OCI-LY3 (cell line): ENCODE measurements around the gene PLEK2.

Source experiments
- H2AFZ ChIP-seq: fragments of 200-600, 300-600 bp; shearing (Covaris generic); 2 replicates; pipeline ENCODE4 v1.6.0; 2014; ENCODE audit warnings: antibody characterized with exemption, low read depth, low read length
- H3K27ac ChIP-seq: fragments of 200-600, 300-600 bp; sonication (generic); 2 replicates; pipeline ENCODE4 v1.5.1; 2014; ENCODE audit warnings: mild to moderate bottlenecking, low read length, moderate library complexity, mixed read lengths
- H3K27me3 ChIP-seq: fragments of 200-600, 300-600 bp; sonication (generic); 2 replicates; pipeline ENCODE4 v1.6.1; 2014; ENCODE audit warnings: low read depth, low read length, mixed read lengths
- H3K36me3 ChIP-seq: fragments of 200-600, 300-600 bp; sonication (generic); replicated peaks from 2 replicates; pipeline ENCODE3; 2014; ENCODE audit warnings: low read depth, low read length, mixed read lengths
- H3K4me1 ChIP-seq: fragments of 300-600, 200-600 bp; sonication (generic); 2 replicates; pipeline ENCODE4 v1.6.1; 2014; ENCODE audit warnings: low read length, mixed read lengths
- H3K4me2 ChIP-seq: fragments of 200-600, 300-600 bp; sonication (generic); 2 replicates; pipeline ENCODE4 v1.6.1; 2014; ENCODE audit warnings: low read length, mixed read lengths
- H3K4me3 ChIP-seq: fragments of 300-600, 200-600 bp; sonication (generic); 2 replicates; pipeline ENCODE4 v1.5.1; 2014; ENCODE audit warnings: antibody characterized with exemption, mild to moderate bottlenecking, low read length, moderate library complexity
- H3K79me2 ChIP-seq: fragments of 300-600, 200-600 bp; shearing (Covaris generic); 2 replicates; pipeline ENCODE4 v1.6.1; 2014; ENCODE audit warnings: mild to moderate bottlenecking, low read length, mixed read lengths
- H3K9ac ChIP-seq: fragments of 300-600, 200-600 bp; shearing (Covaris generic); 2 replicates; pipeline ENCODE4 v1.6.0; 2014; ENCODE audit warnings: mild to moderate bottlenecking, low read length, moderate library complexity
- H3K9me3 ChIP-seq: fragments of 200-600, 300-600 bp; shearing (Covaris generic); 2 replicates; pipeline ENCODE4 v1.6.1; 2014; ENCODE audit warnings: low read length, mixed read lengths; ENCODE audit not compliant: insufficient read depth
- H4K20me1 ChIP-seq: fragments of 200-600, 300-600 bp; sonication (generic); 2 replicates; pipeline ENCODE4 v1.6.1; 2016; ENCODE audit warnings: low read length, mixed read lengths; ENCODE audit not compliant: insufficient read depth
- CTCF ChIP-seq: fragments of 200-600, 300-600 bp; sonication (generic); IDR thresholded peaks from 2 replicates; pipeline ENCODE4 v1.5.1; 2014; ENCODE audit warnings: antibody characterized with exemption, low read length, low read depth
- EZH2phosphoT487 ChIP-seq: fragments of 200-600 bp; shearing (Covaris generic); IDR thresholded peaks from 2 replicates; pipeline ENCODE4 v1.6.1; 2018; ENCODE audit warnings: antibody characterized with exemption, mixed run types, low read depth

The PLEK2 gene

GRCh38 chr14:67411820-67412421 lies at the start of gene PLEK2:
Gene PLEK2 (minus strand): TSS chr14:67412165. CDS start chr14:67412059, 106 bp downstream.
- TF ChIP-seq CTCF, result no peak
- TF ChIP-seq EZH2phosphoT487, result no peak
- no peak within 1 kb of the TSS for H3K9ac ChIP-seq
- peaks cover 7% of the 10 kb centered on the region for H3K27me3 ChIP-seq
- peaks cover 13% of the 10 kb centered on the region for H3K4me1 ChIP-seq
- no peak within 1 kb of the TSS for H3K27ac ChIP-seq
- H3K4me3 ChIP-seq, result no peak within 1 kb of the TSS
- H2AFZ ChIP-seq, result no peak within 1 kb of the TSS
- H3K4me2 ChIP-seq, result no peak within 1 kb of the TSS
- no peaks in the 10 kb centered on the region for H3K36me3 ChIP-seq
- H4K20me1 ChIP-seq, result no peaks in the 10 kb centered on the region
- H3K79me2 ChIP-seq, result no peaks in the 10 kb centered on the region
- no peaks in the 10 kb centered on the region for H3K9me3 ChIP-seq

- H3K36me3 ChIP-seq, result no peaks in the 10 kb centered on the region
- no peaks in the 10 kb centered on the region for H3K9me3 ChIP-seq
- no peaks in the 10 kb centered on the region for H4K20me1 ChIP-seq
- TF ChIP-seq CTCF, result no peak
- no peak for TF ChIP-seq EZH2phosphoT487
- H3K4me2 ChIP-seq, result no peak overlapping the region
- H3K27me3 ChIP-seq, result peaks cover 58% of the 10 kb centered on the region
- no peaks in the 10 kb centered on the region for H3K79me2 ChIP-seq
- H3K9ac ChIP-seq, result no peak overlapping the region
- H3K27ac ChIP-seq, result no peak overlapping the region
- no peak overlapping the region for H2AFZ ChIP-seq
- no peak overlapping the region for H3K4me3 ChIP-seq
- peaks cover 8% of the 10 kb centered on the region for H3K4me1 ChIP-seq
These were observed 49.5 kb upstream of the PLEK2 start for GRCh38 chr14:67461341-67461985.

- H3K79me2 ChIP-seq, result no peaks in the 10 kb centered on the region
- H2AFZ ChIP-seq, result no peak overlapping the region
- no peaks in the 10 kb centered on the region for H3K9me3 ChIP-seq
- no peaks in the 10 kb centered on the region for H4K20me1 ChIP-seq
- H3K4me3 ChIP-seq, result no peak overlapping the region
- H3K9ac ChIP-seq, result no peak overlapping the region
- TF ChIP-seq CTCF (no peak), EZH2phosphoT487 (no peak)
- no peak overlapping the region for H3K4me2 ChIP-seq
- H3K4me1 ChIP-seq, result peaks cover 8% of the 10 kb centered on the region
- no peak overlapping the region for H3K27ac ChIP-seq
- no peaks in the 10 kb centered on the region for H3K36me3 ChIP-seq
- H3K27me3 ChIP-seq, result peaks cover 56% of the 10 kb centered on the region
These were observed 47.4 kb upstream of the PLEK2 start for GRCh38 chr14:67459336-67459735.

- Histone ChIP-seq H3K4me2 (no peak overlapping the region), H4K20me1 (no peaks in the 10 kb centered on the region), H3K79me2 (no peaks in the 10 kb centered on the region), H3K36me3 (no peaks in the 10 kb centered on the region), H3K9ac (no peak overlapping the region), H3K4me3 (no peak overlapping the region), H2AFZ (no peak overlapping the region), H3K9me3 (no peaks in the 10 kb centered on the region), H3K27ac (no peak overlapping the region), H3K4me1 (peaks cover 8% of the 10 kb centered on the region), H3K27me3 (peaks cover 55% of the 10 kb centered on the region)
- TF ChIP-seq EZH2phosphoT487, result no peak
- no peak for TF ChIP-seq CTCF
These were observed 45.8 kb upstream of the PLEK2 start for GRCh38 chr14:67457782-67458181.
